ENCODE results near the gene BLID.

GRCh38 chr11:122105044-122105758 lies 10.8 kb downstream of the BLID start:
- no peak for TF ChIP-seq CTCF (IDR thresholded peaks at IDR 0.05)
- no peak for TF ChIP-seq EZH2 (IDR thresholded peaks at IDR 0.05)
- no peak for TF ChIP-seq EZH2phosphoT487 (IDR thresholded peaks at IDR 0.05)
